GM21423 (cell line): ENCODE results near the gene ZP1.

ENCODE experiments used
- ATAC-seq: cut with Tn5 transposase; IDR thresholded peaks from one replicate; pipeline ENCODE4 v1.9.1; 2021; ENCODE audit warnings: mild to moderate bottlenecking, moderate library complexity; ENCODE audit not compliant: unreplicated experiment

Gene ZP1

DNA sequence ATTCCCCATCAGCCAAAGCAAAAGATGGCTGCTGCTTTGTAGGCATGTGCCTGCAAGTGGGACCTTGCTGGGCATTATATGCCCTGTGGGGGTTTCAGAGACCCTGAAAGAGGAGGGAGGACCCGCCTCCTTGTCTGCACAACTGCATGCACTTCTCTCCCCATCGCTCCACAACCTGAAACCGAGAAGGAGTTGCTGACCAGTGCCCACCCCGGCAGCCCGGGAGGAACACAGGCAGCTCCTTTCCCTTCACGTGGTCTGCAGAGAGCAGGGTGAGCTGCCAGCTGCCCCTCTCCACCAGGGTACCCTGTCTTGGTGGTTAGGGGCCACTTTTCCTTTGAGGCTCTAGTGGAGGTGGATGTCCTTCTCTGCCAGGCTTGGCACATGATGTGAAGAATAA is 55.6 kb downstream of the ZP1 start:
- no peak for ATAC-seq

DNA sequence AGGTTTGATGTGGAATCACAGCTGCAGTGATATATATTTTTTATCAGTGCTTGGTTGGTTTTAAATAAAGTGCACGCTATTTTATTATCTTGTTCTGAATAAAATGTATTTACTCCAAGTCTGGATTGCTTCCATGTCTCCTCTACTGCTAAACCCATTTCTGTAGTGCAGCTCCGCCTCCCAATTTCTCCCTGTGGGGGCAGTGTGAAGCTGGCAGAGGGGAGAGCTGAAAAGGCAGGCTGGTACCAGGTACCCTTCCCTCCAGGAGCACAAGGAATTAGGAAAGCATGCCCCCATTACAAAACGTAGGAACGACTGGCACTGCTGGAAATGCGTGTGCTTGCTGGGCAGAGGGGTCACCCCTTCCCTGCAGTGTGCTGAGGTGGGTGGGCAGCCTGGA is 56.0 kb downstream of the ZP1 start:
- no peak for ATAC-seq

DNA sequence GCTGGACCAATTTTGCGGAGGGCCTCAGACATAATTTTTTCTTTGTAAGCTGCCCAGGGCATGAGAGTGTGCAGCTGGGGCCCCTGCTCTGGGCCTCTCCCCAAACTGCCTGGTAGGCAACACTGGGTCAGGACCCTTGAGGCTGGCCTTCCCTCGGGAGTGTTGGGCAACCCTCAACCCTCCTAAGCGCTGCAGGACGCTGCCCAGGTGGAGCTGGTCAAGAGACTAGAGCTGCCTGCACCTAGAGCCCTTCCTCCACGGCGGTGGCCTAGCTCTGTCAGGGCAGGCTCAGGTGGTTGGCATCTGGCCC is 56.4 kb downstream of the ZP1 start:
- no peak for ATAC-seq

DNA sequence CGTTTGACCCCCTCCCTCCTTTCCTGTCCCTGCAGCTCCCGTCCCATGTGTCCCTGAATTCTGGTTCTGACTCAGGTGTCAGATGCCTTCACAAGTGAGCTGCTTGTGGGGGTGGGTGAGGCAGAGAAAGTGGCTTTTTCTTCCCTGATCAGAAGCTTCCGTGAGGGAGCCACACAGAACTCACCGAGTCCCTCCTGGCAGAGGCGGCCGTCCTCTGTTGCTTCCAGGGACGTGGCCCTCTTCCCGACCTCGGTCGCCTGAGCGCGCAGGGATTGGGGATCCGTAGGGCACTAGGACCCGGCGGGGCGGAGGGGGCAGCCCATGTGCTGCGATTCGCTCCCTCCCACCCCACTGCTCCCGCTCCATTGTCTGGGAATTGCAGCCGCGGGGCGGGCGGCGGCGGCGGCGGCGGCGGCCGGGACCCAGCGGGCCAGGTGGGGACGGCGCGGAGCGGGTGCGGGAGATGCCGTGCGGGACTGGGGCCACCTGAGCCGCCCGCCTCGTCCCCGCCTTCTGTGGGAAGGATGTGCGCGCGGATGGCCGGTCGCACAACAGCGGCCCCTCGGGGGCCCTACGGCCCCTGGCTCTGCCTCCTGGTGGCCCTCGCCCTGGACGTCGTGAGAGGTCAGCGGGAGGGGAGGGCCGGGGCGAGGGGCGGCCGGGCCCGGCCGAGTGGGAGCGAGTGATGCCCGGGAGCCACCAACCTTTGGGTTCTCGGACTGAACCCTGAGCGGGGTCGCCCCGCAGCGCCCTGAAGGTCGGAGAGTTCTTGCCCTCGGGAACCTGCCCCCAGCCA is 57.0 kb downstream of the ZP1 start, which contains the start of gene TMEM132A:
Gene TMEM132A (plus strand): TSS at position 351 of the 796 bp plus-strand sequence. CDS start 174 bp downstream, at position 525.
- peak; percentile 38 for ATAC-seq
